ENCODE data around the gene REXO4. TPM values are rescaled to one million over a fixed set of nuclear protein-coding genes. Genes with fewer than 3 reads are reported as not detected.

REXO4 gene
- total RNA-seq, 1 donor from 2014 or later, result 22.6 TPM

DNA sequence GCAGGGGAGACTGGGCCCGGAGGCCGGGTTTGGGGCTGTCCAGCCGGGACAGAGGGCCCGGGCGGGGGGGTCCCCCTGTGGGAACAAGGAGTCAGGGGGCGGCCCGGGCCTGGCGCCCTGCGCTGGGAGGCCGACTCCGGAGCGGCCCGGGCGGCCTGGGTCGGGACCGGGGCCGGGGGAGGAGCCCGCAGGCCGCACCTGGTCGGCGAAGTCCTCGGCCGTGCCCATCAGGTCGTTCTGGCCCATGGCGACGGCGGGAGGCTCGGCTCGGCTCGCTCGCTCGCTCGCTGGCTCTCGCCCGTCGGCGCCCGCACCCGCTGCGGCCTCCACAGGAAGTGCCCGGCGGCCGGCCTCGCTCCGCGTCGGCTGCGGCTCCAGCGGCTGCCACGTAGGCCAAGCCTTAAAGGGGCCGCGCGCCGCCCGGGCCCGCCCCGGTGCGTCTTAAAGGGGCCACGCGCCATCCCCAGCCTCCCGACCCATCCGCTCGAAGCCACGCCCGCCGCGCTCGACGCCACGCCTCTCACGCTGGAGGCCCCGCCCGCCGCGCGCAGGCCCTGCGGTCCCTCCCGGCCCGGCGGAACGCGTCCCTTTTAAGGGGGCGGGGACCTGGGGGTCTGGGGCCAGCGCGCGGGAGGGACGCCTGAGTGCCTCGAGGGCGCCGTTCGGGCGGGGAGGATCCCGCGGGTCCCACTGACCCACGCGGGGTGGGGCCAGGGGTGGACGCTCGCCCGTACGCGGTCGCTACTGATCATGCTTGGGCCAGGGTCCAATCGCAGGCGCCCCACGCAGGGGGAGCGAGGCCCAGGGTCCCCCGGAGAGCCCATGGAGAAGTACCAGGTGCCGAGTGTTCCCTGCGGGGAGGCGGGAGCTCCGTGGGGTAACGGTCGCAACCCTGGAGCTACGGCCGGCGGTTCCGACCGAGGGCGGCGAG lies 41.8 kb downstream of the REXO4 start, which contains the start of the genes STKLD1 and SURF4:
Gene STKLD1 (plus strand): TSS at position 643 of the 931 bp plus-strand sequence. CDS start 108 bp downstream, at position 751.
Gene SURF4 (minus strand): TSS at position 337 of the 931 bp plus-strand sequence. CDS start 91 bp downstream, at position 246.
- ATAC-seq (peak; percentile 98), DNase-seq (peak; percentile 98)
- H3K36me3 ChIP-seq, result peaks cover under 1% of the 10 kb centered on the region
- H3K9me3 ChIP-seq, result no peaks in the 10 kb centered on the region
- intact Hi-C loops (cut with DNase I), result no loop called here
- H3K27me3 ChIP-seq, result no peaks in the 10 kb centered on the region
- H3K27ac ChIP-seq, result peak within 1 kb of the TSS; percentile 96
- H3K4me1 ChIP-seq, result peaks cover 39% of the 10 kb centered on the region
- TF ChIP-seq, protein P1, sequence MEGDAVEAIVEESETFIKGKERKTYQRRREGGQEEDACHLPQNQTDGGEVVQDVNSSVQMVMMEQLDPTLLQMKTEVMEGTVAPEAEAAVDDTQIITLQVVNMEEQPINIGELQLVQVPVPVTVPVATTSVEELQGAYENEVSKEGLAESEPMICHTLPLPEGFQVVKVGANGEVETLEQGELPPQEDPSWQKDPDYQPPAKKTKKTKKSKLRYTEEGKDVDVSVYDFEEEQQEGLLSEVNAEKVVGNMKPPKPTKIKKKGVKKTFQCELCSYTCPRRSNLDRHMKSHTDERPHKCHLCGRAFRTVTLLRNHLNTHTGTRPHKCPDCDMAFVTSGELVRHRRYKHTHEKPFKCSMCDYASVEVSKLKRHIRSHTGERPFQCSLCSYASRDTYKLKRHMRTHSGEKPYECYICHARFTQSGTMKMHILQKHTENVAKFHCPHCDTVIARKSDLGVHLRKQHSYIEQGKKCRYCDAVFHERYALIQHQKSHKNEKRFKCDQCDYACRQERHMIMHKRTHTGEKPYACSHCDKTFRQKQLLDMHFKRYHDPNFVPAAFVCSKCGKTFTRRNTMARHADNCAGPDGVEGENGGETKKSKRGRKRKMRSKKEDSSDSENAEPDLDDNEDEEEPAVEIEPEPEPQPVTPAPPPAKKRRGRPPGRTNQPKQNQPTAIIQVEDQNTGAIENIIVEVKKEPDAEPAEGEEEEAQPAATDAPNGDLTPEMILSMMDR (IDR thresholded peaks at IDR 0.05), result no peak
- peak within 1 kb of the TSS; percentile 96 for H3K4me3 ChIP-seq

DNA sequence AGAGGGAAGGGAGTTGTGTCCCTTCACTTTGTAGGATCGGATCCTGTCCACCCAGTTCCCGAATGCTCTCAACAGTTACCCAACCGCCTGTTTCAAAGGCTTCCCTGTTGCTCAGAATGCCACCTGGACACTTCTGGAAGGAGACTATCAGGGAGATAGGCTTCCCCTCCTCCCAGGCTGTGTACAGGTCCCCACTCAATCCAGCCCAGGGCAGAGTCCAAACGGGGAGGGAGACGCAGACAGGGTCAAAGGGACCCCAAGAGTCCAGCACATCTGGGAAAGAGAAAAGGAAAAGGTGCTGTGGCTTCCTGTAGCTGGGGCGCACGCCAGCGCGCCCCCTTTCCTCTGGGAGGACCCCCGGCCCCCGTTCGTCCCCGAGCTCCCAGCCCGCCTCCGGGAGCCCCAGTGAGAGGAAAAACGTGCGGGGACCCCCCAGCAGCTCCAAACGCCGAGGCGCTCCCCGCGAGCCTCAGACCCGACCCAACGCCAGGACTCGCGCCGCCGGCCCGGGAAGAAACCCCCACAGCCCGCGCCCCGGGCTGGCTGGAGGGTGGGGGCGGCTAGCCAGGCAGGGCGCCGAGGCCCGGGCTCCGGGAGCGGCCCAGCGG lies 42.6 kb downstream of the REXO4 start:
- H3K27ac ChIP-seq, result peak overlapping the region; percentile 96
- no peaks in the 10 kb centered on the region for H3K27me3 ChIP-seq
- intact Hi-C loops (cut with DNase I), result no loop called here
- DNase-seq (no peak), ATAC-seq (peak; percentile 7)
- peaks cover 8% of the 10 kb centered on the region for H3K36me3 ChIP-seq
- peaks cover 46% of the 10 kb centered on the region for H3K4me1 ChIP-seq
- no peaks in the 10 kb centered on the region for H3K9me3 ChIP-seq
- peak overlapping the region; percentile 96 for H3K4me3 ChIP-seq
- TF ChIP-seq, protein P1 (IDR thresholded peaks at IDR 0.05), result no peak

DNA sequence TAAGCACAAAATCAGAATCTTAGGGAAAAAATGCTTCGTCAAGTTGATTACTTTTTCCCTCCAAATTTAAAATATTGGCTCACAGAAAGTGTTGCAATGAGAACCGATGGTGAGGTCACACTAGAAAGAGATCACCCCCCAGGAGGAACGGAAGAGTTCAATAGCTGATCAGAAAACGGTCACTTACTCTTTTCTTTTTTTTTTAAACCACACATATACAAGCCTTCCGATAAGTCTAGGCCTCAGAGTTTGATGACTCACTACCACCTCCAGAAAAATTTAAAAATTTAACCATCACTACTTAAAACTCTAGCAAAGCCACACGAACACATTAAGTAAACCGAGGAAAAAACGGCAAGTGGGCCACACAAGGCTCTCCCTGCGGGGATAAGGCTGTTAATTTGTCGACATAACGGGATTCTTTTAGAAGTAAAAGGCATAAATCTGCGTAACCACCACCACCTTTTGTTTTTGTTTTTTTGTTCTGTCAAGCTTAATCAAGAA lies 43.1 kb downstream of the REXO4 start:
- ATAC-seq (no peak), DNase-seq (no peak)
- Histone ChIP-seq H3K4me1 (peaks cover 51% of the 10 kb centered on the region), H3K9me3 (no peaks in the 10 kb centered on the region), H3K27ac (peak overlapping the region; percentile 96), H3K27me3 (no peaks in the 10 kb centered on the region), H3K4me3 (peak overlapping the region; percentile 96), H3K36me3 (peaks cover 14% of the 10 kb centered on the region)
- TF ChIP-seq, protein P1 (IDR thresholded peaks at IDR 0.05), result no peak
- intact Hi-C loops (cut with DNase I), result no loop called here

DNA sequence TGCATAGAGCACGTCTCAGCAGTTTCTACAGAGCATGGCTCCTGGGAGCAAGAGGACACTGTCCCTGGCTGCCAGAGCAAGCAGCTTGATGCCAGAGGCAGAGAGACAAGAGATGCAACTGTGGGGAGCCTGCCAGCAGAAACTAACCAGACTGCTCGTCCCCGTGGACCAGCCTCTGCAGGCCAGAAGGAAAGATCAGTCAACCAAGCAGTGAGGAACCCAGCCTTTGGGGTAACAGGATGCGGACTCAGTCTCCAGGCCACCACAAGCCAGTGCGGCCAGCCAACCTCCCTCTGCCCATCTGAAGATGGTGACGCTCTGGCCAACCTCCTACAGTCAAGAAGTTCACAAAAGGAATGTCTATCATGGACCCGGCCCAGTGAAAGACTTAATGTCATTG lies 45.7 kb downstream of the REXO4 start:
- peaks cover 17% of the 10 kb centered on the region for H3K36me3 ChIP-seq
- H3K4me1 ChIP-seq, result peaks cover 71% of the 10 kb centered on the region

DNA sequence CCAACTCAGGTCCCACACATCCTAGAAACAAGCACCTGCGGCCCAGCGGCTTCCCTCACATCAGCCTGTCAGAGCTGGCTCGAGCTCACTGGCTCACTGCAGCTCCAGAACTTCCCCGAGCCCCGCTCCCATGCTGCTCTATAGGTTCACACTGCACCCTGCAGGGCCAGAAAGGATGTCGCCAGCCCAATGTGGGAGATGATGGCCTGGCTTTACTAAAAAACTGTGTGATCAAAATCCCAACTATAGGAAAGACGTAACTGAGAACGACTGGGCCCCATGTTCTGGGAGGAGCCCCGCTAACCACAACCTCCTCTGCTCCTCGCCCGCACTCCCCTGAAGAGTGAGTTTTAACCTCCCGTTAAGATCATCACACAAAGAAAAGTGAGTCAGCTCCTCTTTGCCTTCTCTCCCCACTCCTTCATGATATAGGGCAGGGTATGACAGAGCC lies 46.5 kb downstream of the REXO4 start:
- peaks cover 25% of the 10 kb centered on the region for H3K36me3 ChIP-seq
- H3K4me3 ChIP-seq, result no peak overlapping the region
- H3K4me1 ChIP-seq, result peaks cover 66% of the 10 kb centered on the region
- no peak for DNase-seq
- intact Hi-C loops (cut with DNase I), result no loop called here
- H3K27ac ChIP-seq, result peak overlapping the region; percentile 55
- TF ChIP-seq, protein P1 (IDR thresholded peaks at IDR 0.05), result no peak
- ATAC-seq, result no peak
- no peaks in the 10 kb centered on the region for H3K9me3 ChIP-seq
- no peaks in the 10 kb centered on the region for H3K27me3 ChIP-seq

More for the DNA sequence above, 45.7 kb downstream of the REXO4 start:
- intact Hi-C loops (cut with DNase I), result no loop called here
- Histone ChIP-seq H3K4me3 (no peak overlapping the region), H3K27me3 (no peaks in the 10 kb centered on the region), H3K27ac (no peak overlapping the region), H3K9me3 (no peaks in the 10 kb centered on the region)
- TF ChIP-seq, protein P1 (IDR thresholded peaks at IDR 0.05), result no peak
- ATAC-seq, result no peak
- no peak for DNase-seq

All from upper lobe of right lung (tissue), 1 donor.